GM18498 (cell line): Measurements from ENCODE around the gene RBMY1E.
"Not testable (repeated sequence)": the region's sequence is repeated elsewhere in the genome, so short reads cannot be mapped to it uniquely, and the experiment has no call there.

Experiments used
- ATAC-seq: cut with Tn5 transposase; IDR thresholded peaks from one replicate; pipeline ENCODE4 v1.9.1; 2021; ENCODE audit warnings: mild to moderate bottlenecking, moderate library complexity; ENCODE audit not compliant: unreplicated experiment

The RBMY1E gene

GRCh38 chrY:21917932-21918331, at the start of gene RBMY1E:
Gene RBMY1E, minus strand, starts transcription at chrY:21918032. Its CDS starts 1,978 bp downstream, at chrY:21916054.
- ATAC-seq: not testable (repeated sequence)

- ATAC-seq: not testable (repeated sequence)
Observed at GRCh38 chrY:21894426-21894825, 23.4 kb downstream of the RBMY1E start, which contains the start of gene RBMY1D. Gene RBMY1D, minus strand, starts transcription at chrY:21894526. Its CDS starts 2,013 bp downstream, at chrY:21892513.

GRCh38 chrY:21869407-21870076, 48.3 kb downstream of the RBMY1E start:
- peak; percentile 91 for ATAC-seq
